ENCODE data around the gene MROH7.

DNA sequence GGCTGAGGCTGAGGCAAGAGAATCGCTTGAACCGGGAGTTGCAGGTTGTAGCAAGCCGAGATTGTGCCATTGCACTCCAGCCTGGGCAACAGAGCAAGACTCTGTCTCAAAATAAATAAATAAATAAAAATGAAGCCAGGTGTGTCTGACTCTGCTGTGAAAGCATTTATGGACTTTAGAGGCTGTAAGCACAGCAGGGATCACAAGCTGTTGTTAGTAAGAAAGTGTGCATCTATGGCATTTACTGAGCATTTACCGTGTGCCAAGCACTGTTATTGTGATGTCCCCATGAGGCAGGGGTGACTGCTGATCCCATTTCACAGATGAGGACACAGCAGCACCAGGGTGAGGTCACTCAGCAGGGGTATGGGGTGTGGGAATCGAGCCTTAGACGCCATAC, 38.3 kb upstream of the MROH7 start:
- TF ChIP-seq, protein P1, sequence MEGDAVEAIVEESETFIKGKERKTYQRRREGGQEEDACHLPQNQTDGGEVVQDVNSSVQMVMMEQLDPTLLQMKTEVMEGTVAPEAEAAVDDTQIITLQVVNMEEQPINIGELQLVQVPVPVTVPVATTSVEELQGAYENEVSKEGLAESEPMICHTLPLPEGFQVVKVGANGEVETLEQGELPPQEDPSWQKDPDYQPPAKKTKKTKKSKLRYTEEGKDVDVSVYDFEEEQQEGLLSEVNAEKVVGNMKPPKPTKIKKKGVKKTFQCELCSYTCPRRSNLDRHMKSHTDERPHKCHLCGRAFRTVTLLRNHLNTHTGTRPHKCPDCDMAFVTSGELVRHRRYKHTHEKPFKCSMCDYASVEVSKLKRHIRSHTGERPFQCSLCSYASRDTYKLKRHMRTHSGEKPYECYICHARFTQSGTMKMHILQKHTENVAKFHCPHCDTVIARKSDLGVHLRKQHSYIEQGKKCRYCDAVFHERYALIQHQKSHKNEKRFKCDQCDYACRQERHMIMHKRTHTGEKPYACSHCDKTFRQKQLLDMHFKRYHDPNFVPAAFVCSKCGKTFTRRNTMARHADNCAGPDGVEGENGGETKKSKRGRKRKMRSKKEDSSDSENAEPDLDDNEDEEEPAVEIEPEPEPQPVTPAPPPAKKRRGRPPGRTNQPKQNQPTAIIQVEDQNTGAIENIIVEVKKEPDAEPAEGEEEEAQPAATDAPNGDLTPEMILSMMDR (IDR thresholded peaks at IDR 0.05; ENCODE audit: poor library complexity), result no peak
- no peak for TF ChIP-seq EZH2 (IDR thresholded peaks at IDR 0.05; ENCODE audit: borderline replicate concordance)
- TF ChIP-seq EZH2phosphoT487 (IDR thresholded peaks at IDR 0.05; ENCODE audit: low read depth, severe bottlenecking, unreplicated experiment), result no peak
